HG02943 (cell line): ENCODE measurements around the gene TFEC.
"Not testable (repeated sequence)": the region's sequence is repeated elsewhere in the genome, so short reads cannot be mapped to it uniquely, and the experiment has no call there.

Experiments
- ATAC-seq: cut with Tn5 transposase; IDR thresholded peaks from one replicate; pipeline ENCODE4 v1.9.1; 2021; ENCODE audit warnings: mild to moderate bottlenecking, low read depth, moderate library complexity; ENCODE audit not compliant: unreplicated experiment

The TFEC gene

GRCh38 chr7:116030651-116031276 lies at the start of gene TFEC:
TFEC (minus strand) TSS chr7:116030763; CDS start chr7:115984441, 46,322 bp downstream.
- ATAC-seq, result no peak

- ATAC-seq, result no peak
Measured at GRCh38 chr7:116075351-116076145, 45.0 kb upstream of the TFEC start.

- no peak for ATAC-seq
Measured at GRCh38 chr7:116071629-116072028, 41.1 kb upstream of the TFEC start.

GRCh38 chr7:116064179-116064578 lies 33.6 kb upstream of the TFEC start:
- no peak for ATAC-seq

GRCh38 chr7:116062666-116063065 lies 32.1 kb upstream of the TFEC start:
- ATAC-seq, result no peak

GRCh38 chr7:116052006-116052405 lies 21.4 kb upstream of the TFEC start:
- no peak for ATAC-seq

GRCh38 chr7:116047261-116047660 lies 16.7 kb upstream of the TFEC start:
- ATAC-seq, result not testable (repeated sequence)

- ATAC-seq, result no peak
Measured at GRCh38 chr7:116045532-116045931, 15.0 kb upstream of the TFEC start.

- ATAC-seq, result peak; percentile 83
Measured at GRCh38 chr7:116041615-116042014, 11.1 kb upstream of the TFEC start.

- ATAC-seq, result no peak
Measured at GRCh38 chr7:116037401-116037800, 6.8 kb upstream of the TFEC start.

GRCh38 chr7:116034411-116034810 lies 3.8 kb upstream of the TFEC start:
- no peak for ATAC-seq

- ATAC-seq, result no peak
Measured at GRCh38 chr7:116032886-116033285, 2.3 kb upstream of the TFEC start.

- peak; percentile 60 for ATAC-seq
Measured at GRCh38 chr7:116028787-116029186, 1.8 kb downstream of the TFEC start.

- no peak for ATAC-seq
Measured at GRCh38 chr7:116027786-116028185, 2.8 kb downstream of the TFEC start.

GRCh38 chr7:116024826-116025809 lies 5.4 kb downstream of the TFEC start:
- no peak for ATAC-seq

GRCh38 chr7:116021237-116021636 lies 9.3 kb downstream of the TFEC start:
- ATAC-seq, result no peak

GRCh38 chr7:116018731-116019130 lies 11.8 kb downstream of the TFEC start:
- no peak for ATAC-seq

GRCh38 chr7:116013675-116014074 lies 16.9 kb downstream of the TFEC start:
- ATAC-seq, result no peak

GRCh38 chr7:116011584-116011983 lies 19.0 kb downstream of the TFEC start:
- ATAC-seq, result no peak

- not testable (repeated sequence) for ATAC-seq
Measured at GRCh38 chr7:116004762-116005161, 25.8 kb downstream of the TFEC start.

GRCh38 chr7:115997221-115997620 lies 33.3 kb downstream of the TFEC start:
- ATAC-seq, result no peak
